NCI-H2107 treated with DMSO at 0.1 percent for 48 hours (cell line): ENCODE measurements around the gene SNIP1.
A peak's percentile ranks its signal among the peaks of the same experiment; 100 is the strongest.
"Not testable (repeated sequence)": the region's sequence is repeated elsewhere in the genome, so short reads cannot be mapped to it uniquely, and the experiment has no call there.

ENCODE experiments used
- DNase-seq: peaks from one replicate; lab custom pipeline; 2025; ENCODE audit not compliant: unreplicated experiment; lab: John Stamatoyannopoulos, UW

SNIP1 gene

DNA sequence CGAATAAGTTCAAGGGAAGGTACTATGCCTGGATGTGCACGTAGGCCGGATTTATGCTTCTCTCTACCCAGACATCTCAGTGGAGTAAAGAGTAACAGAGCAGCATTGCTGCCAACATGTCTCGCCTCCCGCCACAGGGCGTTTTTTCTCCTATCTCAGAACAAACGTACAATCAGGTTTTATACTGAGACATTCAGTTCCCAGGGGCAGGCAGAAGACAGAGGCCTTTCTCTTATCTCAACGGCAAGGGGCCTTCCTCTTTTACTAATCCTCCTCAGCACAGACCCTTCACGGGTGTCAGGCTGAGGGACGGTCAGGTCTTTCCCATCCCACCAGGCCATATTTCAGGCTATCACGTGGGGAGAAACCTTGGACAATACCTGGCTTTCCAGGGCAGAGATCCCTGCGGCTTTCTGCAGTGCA is 5.9 kb upstream of the SNIP1 start:
- not testable (repeated sequence) for DNase-seq

DNA sequence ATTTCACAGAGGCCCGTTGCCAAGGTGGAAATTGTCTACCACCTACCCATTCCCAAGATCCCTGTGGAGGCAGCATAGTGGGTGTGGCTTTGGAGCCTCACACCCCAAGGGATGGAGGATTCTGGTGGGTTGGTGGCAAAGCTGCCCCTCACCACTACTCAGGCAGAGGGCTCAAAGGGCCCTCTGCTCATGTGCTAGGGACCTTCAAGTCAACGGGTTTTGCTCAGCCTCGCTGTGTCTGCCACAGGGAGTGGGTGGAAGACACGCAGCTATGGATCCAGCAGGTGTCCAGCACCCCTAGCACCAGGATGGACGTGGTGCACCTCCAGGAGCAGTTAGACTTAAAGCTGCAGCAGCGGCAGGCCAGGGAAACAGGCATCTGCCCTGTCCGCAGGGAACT is 5.0 kb upstream of the SNIP1 start:
- DNase-seq, result no peak

DNA sequence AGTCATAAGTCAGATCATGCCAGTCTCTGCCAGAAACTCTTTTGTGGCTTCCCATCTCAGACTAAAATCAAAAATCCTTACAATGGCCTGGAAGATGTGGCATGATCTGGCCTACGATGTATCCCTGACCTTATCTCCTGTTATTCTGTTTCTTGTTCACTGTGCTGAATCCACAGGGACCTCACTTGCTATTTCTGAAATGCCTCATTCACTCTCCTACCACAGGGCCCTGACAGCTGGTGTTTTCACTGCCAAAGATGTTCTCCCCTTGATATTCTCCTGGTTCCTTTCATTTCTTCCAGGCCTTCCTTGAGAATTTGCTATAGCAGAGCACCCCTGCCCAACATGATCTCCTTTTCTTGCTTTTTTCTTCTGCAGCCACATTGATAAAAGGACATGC is 4.3 kb upstream of the SNIP1 start:
- no peak for DNase-seq

DNA sequence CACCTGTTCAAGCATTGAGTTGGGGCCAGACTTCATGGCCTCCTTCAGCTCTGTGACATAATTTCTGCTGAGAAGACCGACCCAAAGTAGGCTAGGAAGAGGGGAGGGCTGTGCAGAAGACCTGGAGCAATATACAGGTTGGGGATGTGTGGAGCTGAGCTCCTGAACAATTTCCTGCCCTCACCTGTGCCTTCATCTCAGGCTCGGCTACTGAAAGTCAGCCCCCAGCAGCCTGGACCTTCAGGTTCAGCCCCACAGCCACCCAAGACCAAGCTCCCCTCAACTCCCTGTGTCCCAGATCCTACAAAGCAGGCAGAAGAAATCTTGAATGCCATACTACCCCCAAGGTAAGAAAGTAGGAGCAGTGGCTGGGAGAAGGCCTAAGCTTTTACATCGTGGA is 3.3 kb upstream of the SNIP1 start:
- no peak for DNase-seq

DNA sequence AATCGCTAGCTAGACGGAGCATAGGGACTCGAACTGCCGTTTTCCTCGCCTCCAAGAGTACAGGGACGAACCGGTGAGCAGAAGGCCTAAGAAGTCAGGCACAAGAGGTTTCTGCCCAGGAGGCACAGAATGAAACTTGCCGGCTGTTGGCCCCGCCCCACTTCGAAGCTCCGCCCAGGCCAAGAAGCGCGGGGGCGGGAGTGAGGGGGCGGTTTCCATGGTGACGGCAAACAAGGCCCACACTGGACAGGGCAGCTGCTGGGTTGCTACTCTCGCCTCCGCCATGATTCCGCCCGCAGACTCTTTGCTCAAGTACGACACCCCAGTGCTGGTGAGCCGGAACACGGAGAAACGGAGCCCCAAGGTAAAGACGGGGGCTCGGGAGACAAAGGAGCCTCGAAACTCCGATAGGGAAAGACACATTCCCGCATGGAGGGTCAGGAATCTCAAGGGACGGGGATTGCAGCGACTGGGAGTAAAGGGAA is 2.7 kb upstream of the SNIP1 start, which contains the start of gene DNALI1:
Gene DNALI1, plus strand, starts transcription at position 229 of the 485 bp plus-strand sequence. Its CDS starts 55 bp downstream, at position 284.
- DNase-seq, result no peak

DNA sequence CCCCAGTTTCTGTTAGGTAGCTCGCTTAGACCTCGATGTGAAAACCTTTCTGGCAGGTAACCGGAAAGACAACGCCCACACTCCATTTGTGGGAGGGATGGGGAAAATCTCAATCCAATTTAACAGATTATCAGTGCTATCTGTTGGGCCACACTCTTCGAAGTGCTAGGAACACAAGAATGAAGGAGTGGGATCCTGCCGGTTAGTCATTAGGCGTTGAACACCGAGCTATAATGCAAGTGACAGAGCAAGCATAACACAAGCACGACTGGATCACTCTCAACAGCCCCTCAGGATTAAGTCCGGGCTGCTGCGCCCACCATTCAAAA is 531 bp downstream of the SNIP1 start:
- DNase-seq, result no peak

DNA sequence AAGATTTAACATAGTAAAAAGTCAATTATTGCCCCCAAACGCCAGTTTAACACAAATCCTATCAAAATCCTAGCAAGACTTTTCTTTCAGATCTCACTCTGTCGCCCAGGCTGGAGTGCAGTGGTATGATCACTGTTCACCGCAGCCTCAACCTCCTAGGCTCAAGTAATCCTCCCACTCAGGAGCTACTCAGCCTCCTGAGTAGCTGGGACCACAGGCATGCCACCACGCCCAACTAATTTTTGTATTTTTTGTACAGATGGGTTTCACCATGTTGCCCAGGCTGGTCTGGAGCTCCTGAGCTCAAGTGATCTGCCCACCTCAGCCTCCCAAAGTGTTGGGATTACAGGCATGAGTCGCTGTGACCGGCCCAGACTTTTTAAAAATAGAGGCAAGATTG is 4.8 kb downstream of the SNIP1 start:
- DNase-seq, result no peak

DNA sequence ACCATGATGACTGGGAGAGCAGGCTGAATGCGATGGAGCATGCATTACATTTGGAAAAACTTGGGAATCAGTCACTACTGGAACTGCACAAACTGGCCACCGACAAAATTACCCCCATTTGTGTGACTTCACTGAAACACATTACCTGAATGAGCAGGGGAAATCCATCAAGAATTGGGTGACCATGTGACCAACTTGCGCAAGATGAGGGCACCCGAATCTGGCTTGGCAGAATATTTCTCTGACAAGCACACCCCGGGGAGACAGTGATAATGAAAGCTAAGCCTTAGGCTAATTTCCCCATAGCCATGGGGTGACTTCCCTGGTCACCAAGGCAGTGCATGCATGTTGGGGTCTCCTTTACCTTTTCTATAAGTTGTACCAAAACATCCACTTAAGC is 9.1 kb downstream of the SNIP1 start:
- DNase-seq, result no peak

DNA sequence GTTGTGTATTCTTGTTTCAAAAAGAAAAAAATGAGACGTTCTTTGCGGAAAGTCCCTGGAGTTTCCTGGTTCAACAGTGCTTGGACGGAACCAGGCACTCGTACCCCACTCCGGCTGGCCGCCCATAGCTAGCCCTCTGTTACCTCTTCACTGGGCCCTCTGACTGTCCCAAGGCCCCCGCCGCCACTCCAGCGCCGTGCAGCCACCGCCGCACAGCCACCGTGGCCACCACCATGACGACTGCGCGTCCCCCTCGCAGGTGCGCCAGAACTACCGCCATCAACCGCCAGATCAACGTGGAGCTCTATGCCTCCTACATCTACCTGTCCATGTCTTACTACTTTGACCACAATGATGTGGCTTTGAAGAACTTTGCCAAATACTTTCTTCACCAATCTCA is 9.6 kb downstream of the SNIP1 start:
- no peak for DNase-seq

DNA sequence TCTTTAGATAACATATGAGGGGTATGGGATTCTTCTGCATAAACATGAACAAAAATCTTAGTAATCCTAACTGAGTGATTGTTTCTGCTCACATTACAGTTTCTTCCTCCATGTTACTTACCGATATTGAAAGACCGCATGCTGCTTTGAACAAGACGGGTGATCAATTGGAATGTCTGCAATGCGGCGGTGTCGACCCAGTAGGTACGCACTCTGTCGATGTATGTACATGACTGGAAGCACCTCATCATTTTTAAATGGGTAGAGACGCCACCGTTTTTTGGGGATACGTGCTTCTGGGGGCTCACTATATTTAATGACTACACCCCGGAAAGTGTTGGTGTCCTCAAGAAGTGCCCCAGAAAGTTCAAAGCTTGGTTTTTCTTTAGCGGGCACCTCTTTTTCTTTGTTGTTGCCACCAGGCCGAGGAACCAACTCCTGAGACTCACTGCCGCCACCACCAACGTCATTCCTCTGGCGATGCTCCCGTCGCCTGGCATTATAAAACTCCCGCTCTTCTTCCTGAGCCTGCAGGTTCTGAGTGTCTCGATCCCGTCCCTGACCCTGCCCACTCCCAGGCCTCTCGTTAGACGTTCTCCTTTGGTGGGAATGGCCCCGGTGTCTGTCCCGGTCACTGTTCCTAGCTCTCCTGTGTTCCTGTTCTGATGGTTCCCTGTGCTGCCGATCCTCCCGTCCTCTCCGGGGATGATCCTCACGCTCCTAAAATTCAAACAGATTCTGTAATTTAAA is 13.9 kb downstream of the SNIP1 start:
- no peak for DNase-seq

DNA sequence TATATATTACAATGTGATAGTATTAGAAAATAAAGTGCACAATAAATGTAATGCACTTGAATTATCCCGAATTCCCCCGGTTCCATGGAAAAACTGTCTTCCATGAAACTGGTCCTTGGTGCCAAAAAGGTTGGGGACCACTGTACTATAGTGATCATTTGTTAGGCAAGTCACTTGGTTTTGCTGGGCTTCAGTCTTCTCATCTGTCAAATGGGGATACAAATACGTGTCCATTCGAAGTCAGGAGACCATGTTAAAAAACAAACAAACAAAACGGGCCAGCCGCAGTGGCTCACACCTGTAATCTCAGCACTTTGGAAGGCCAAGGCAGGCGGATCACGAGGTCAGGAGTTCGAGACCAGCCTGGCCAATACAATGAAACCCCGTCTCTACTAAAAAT is 14.9 kb downstream of the SNIP1 start:
- not testable (repeated sequence) for DNase-seq

DNA sequence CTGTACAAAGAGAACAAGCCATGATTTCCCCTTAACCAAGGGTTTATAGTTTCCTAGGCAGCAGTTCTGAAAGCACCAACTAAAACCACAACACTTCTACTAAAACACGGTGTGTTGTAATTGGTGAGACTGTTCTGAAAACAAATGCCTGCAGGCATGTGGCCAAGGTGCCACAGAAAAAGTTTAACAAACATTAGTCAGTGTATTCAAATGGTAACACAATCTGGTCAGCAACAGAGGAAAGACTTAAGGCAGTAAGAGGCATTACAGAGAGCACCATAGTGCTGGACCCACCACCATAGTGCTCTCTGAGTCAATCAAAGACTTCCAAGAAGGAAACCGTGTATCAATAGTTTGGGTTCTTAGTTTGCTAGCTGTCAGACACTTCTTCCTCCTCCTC is 16.7 kb downstream of the SNIP1 start:
- peak; percentile 55 for DNase-seq

DNA sequence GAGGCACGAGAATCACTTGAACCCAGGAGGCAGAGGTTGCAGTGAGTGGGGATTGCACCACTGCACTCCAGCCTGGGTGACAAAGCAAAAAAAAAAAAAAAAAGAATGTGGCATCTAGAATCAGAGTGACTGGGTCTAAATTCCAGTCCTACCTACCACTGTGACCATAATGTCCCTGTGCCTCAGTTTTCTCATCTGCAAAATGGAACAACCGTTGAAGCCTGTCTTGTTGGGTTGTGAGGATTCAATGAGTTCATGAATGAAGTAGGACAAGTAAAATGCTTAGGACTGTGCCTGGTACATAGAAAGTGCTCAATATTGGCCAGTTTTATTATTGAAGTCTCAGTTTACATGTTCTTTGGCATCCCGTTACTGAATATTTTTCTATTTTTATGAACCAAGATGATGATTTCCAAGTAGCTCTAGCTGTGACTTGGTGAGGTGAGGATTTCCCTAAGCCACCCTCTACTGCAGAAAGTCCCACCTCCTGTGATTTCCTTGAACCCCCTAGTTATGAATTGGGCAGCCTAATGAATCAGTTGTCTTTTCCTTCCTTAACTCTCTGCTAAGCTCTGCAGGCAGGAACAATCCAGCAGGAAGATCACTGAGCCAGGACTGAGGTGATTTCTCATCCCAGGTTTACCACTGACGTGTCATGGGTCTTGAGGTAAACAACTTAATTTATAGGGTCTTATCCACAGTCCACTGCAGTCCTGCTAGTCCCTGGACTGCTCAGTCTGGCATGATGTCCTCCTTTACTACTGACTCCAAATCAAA is 20.6 kb downstream of the SNIP1 start:
- no peak for DNase-seq

DNA sequence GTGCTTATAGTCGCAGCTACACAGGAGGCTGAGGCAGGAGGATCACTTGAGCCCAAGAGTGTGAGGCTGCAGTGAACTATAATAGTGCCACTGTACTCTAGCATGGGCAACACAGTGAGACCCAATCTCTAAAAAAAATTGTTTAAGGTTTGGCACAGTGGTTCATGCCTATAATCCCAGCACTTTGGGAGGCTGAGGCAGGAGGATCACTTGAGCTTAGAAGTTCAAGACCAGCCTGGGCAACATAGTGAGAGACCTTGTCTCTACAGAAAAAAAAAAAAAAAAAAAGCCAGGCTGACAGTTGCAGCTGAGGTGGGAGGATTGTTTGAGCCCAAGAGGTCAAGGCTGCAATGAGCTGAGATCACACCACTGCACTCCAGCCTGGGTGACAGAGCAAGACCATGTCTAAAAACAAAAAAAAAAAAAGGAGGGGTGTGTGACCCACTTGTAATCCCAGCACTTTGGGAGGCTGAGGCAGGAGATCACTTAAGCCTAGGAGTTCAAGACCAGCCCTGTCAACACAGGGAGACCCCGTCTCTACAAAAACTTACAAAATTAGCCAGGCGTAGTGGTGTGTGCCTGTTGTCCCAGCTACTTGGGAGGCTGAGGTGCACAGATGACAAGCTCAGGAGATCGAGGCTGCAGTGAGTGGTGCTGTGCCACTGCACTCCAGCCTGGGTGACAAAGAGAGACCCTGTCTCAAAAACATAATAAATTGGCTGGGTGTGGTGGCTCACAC is 21.5 kb downstream of the SNIP1 start:
- DNase-seq, result not testable (repeated sequence)

DNA sequence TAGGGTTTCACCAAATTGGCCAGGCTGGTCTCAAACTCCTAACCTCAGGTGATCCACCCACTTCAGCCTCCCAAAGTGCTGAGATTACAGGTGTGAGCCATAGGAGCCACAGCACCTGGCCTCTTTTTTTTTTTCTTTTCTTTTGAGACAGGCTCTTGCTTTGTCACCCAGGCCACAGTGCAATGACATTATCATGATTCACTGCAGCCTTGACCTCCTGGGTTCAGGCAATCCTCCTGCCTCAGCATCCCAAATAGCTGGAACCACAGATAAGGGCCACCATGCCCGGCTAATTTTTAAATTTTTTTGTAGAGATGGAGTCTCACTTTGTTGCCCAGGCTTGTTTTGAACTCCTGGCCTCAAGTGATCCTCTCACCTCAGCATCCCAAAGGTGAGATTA is 24.2 kb downstream of the SNIP1 start:
- DNase-seq, result not testable (repeated sequence)

DNA sequence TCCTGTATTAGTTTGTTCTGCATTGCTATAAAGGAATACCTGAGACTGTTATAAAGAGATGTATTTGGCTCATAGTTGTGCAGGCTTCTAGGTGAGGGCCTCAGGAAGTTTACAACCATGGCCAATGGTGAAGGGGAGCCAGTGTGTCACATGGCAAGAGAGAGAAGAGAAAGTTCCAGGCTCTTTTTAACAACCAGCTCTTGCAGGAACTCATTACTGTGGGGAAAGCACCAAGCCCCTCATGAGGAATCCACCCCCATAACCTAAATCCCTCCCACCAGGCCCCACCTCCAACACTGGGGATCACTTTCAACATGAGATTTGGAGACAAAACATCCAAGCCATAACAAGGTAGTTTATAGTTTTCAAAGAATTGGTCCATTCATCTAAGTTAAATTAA is 34.5 kb downstream of the SNIP1 start:
- no peak for DNase-seq

DNA sequence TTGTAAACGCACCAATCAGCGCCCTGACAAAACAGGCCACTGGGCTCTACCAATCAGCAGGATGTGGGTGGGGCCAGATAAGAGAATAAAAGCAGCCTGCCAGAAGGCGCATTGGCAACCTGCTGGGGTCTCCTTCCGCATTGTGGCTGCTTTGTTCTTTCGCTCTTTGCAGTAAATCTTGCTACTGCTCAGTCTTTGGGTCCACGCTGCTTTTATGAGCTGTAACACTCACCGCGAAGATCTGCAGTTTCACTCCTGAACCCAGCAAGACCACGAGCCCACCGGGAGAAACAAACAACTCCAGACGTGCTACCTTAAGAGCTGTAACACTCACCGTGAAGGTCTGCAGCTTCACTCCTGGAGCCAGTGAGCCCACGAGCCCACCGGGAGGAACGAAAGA is 35.2 kb downstream of the SNIP1 start:
- DNase-seq, result not testable (repeated sequence)

DNA sequence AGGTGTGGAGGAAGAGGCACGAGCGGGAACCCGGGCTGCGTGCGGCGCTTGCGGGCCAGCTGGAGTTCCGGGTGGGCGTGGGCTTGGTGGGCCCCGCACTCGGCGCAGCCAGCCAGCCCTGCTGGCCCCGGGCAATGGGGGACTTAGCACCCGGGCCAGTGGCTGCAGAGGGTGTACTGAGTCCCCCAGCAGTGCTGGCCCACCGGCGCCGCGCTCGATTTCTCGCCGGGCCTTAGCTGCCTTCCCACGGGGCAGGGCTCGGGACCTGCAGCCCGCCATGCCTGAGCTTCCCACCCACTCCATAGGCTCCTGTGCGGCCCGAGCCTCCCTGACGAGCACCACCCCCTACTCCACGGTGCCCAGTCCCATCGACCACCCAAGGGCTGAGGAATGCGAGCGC is 35.9 kb downstream of the SNIP1 start:
- DNase-seq, result not testable (repeated sequence)

DNA sequence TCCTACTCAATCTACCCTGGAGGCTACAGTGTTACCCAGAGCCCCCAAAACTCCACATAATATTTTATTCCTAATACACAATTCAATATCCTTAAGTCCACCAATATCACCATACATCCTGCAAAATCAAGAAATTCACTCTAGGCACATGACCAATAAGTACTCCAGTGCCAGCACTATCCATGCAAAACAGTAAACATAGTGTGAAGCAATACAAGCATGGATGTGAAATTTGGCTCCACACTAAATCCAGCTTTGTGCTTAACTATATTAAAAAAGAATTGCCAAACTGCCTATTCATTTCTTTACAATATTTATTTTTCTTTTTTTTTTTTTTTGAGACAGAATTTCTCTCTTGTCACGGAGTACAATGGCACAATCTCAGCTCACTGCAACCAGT is 36.5 kb downstream of the SNIP1 start:
- DNase-seq, result no peak

DNA sequence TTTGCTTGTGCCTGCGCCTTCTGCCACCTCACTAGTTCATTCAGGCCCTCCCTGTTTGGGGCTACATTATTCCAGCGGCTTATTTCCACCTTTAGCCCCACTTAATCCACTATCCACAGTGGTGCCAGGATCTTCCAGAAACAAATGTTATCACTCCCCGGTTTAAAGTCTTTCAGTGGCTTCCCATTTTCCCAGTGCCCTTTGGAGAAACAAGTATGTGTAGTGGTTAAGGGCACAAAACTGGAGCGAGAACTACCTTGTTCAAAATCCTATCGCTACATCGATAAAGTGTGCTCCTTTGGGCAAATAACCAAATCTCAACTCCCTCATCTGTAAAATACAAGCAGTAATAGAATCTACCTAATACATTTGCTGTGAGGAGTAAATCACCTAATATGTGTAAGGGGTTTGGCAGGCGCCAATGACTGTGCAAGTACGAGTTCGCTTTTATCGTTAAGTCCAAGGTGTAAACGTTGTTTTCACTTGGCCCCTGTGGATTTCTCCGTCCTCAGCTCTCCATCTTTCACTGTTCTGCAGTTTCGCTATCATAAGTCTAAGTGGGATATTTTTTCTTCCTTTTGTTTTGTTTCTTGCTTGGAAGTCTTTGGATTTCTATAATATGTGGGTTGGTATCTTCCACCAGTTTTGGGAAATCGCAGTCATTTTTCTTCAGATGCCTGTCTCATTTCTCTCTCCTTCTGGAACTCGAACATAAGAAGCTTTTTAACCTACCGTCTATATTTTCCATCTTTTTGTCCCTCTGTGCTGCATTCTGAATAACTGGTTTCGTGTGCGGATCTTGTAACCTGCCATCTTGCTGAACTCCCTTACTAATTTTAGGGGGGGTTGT is 38.7 kb downstream of the SNIP1 start:
- DNase-seq, result no peak
